HG03139 (cell line): ENCODE data around the gene MGAT4A.
"Not testable (repeated sequence)": the region's sequence is repeated elsewhere in the genome, so short reads cannot be mapped to it uniquely, and the experiment has no call there.

Experiments used
- ATAC-seq: cut with Tn5 transposase; IDR thresholded peaks from one replicate; pipeline ENCODE4 v1.9.1; 2021; ENCODE audit not compliant: unreplicated experiment

The MGAT4A gene

GRCh38 chr2:98664323-98664722, 66.6 kb downstream of the MGAT4A start:
- ATAC-seq, result no peak

- ATAC-seq, result no peak
These were observed 67.3 kb downstream of the MGAT4A start for GRCh38 chr2:98663511-98664090.

GRCh38 chr2:98659491-98659840, 71.5 kb downstream of the MGAT4A start:
- not testable (repeated sequence) for ATAC-seq

GRCh38 chr2:98658816-98659490, 72.0 kb downstream of the MGAT4A start:
- no peak for ATAC-seq

GRCh38 chr2:98656800-98657199, 74.1 kb downstream of the MGAT4A start:
- no peak for ATAC-seq

- no peak for ATAC-seq
These were observed 76.0 kb downstream of the MGAT4A start for GRCh38 chr2:98654699-98655495.

GRCh38 chr2:98650998-98651397, 79.9 kb downstream of the MGAT4A start:
- no peak for ATAC-seq

- no peak for ATAC-seq
These were observed 80.9 kb downstream of the MGAT4A start for GRCh38 chr2:98649992-98650375.

- ATAC-seq, result no peak
These were observed 81.6 kb downstream of the MGAT4A start for GRCh38 chr2:98649135-98649991.

GRCh38 chr2:98648451-98648850, 82.5 kb downstream of the MGAT4A start:
- ATAC-seq, result no peak

- ATAC-seq, result no peak
These were observed 83.3 kb downstream of the MGAT4A start for GRCh38 chr2:98647636-98648035.

GRCh38 chr2:98643496-98644100, 87.3 kb downstream of the MGAT4A start:
- ATAC-seq, result no peak

- ATAC-seq, result no peak
These were observed 93.4 kb downstream of the MGAT4A start for GRCh38 chr2:98637401-98638147.

- no peak for ATAC-seq
These were observed 96.4 kb downstream of the MGAT4A start for GRCh38 chr2:98634406-98635092.

GRCh38 chr2:98632351-98632750, 98.6 kb downstream of the MGAT4A start:
- no peak for ATAC-seq

- ATAC-seq, result no peak
These were observed 107.3 kb downstream of the MGAT4A start for GRCh38 chr2:98623657-98624056.

- no peak for ATAC-seq
These were observed 113.8 kb downstream of the MGAT4A start for GRCh38 chr2:98617149-98617548.

- no peak for ATAC-seq
These were observed 115.5 kb downstream of the MGAT4A start for GRCh38 chr2:98615481-98615880.

GRCh38 chr2:98614024-98614739, 116.8 kb downstream of the MGAT4A start:
- ATAC-seq, result no peak
